NCI-H2107 (cell line): ENCODE results near the gene GDF11.

Experiments used
- DNase-seq: peaks from one replicate; lab custom pipeline; 2025; lab: John Stamatoyannopoulos, UW

GDF11 gene

DNA sequence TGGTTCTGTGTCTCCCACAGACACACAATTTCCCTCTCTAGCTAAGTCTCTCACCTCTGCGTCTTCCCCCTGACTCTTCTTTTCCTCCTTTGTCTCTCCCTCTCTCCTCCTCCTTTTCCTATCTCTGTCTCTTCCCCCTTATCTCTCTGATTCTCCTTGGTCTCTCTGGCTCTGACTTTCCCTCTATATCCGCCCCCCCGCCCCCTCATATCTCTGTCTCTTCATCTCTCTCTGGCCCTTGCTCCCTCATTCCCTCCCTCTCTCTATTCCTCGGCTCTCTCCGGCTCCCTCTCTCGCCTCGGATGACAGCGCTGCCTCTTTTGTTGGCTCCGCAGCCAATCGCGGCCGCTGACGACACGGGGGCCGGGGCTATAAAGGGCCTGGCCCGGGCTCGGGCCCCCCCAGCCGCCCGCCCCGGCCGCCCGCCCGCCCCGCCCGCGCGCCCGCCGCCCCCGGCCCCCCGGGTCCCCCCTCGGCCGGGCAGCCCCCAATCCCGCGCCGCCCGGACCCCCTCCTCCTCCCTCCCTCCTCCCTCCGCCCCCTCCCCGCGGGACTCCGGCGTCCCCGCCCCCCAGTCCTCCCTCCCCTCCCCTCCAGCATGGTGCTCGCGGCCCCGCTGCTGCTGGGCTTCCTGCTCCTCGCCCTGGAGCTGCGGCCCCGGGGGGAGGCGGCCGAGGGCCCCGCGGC lies at the start of gene GDF11:
Gene GDF11 (plus strand): TSS at position 404 of the 687 bp plus-strand sequence. CDS start 195 bp downstream, at position 599.
- DNase-seq = peak; percentile 78

DNA sequence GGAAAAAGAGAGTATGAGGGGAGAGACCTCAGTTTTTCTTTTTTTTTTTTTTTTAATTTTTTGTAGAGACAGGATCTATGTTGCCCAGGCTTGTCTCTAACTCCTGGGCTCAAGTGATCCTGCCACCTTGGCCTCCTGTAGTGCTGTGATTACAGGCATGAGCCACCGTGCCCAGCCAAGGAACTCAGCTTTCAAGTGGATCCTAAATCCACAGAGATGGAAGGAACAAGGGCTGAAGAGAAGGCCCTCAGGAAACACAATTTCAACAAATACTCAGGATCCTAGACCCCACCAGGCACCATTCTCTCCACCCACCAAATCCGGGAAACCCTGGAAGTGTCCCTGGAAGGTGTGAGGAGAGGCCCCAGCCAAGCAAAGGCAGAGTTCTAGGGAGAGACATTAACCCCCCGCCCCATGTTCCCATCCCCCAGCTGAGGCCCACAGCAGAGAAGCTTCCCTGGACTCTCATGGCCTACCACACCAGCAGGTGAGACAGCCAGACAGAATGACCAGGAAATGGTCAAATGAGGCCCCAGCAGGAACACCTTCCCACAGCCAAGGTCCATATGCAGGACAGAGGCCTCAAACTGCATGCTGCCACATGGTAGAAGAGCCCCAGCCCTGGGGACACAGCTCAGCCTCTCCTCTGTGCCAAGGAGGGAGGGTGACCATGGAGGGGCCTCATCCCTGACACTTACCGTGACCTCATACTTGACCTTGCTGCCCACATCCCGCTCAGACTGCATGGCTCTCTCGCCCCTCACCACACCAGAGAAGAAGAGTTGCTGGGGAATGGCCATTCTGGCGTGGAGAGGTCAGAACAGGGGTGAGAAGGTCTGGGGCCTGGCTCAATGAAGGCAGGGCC lies 49.4 kb upstream of the GDF11 start:
- DNase-seq = no peak

DNA sequence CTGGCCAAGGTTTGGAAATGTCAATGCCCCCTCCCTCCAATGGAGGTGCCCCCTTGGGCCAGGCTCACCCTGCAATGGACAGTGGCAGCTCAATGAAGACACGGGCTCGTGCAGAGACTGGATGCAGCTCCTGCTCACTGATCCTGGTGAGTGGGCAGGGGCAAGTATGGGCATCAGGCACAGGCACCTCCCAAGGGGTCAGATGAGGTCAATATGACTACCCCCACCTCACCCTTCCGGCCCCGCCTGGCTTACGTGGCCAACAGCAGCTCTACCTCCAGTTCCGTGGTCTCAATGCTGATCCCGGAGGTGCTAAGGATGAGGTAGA lies 48.8 kb upstream of the GDF11 start:
- DNase-seq = no peak

DNA sequence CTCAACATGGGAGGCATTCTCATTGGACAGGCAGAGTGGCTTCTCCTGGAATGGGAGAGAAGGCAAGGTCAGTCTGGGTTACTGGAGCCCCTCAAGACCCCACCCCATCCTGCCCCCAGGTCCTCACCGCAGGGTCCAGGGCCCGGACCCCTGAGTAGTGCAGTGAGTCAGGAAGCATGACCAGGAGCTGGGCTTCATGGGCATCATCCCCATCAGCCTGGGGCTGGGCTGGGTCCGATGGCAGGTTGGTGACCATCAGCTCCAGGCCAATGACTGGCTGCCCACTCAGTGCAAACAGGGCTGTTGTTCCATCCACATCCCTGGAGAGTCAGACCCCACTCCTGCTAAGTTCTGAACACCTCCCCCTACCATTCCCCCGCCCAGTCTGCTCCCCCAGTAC lies 48.3 kb upstream of the GDF11 start:
- no peak for DNase-seq

DNA sequence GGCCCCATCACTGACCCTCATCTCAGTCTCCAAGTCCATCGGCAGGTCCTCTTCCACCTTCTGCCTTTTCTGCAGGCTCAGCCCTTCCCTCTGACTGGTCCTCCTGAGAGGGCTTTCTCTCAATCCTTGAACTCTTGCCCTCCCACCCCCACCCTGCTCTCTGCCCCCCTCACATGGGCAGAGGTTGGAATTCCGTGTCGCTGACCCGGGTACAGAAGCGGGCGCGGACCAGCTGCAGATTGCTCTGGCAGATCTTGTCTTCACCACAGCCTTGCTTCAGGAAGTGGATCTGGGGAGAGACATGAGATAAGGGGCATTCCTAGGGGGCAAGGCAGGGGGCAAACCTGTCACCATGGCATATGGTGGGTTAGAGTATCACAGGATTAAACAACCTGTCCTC lies 47.6 kb upstream of the GDF11 start:
- no peak for DNase-seq

DNA sequence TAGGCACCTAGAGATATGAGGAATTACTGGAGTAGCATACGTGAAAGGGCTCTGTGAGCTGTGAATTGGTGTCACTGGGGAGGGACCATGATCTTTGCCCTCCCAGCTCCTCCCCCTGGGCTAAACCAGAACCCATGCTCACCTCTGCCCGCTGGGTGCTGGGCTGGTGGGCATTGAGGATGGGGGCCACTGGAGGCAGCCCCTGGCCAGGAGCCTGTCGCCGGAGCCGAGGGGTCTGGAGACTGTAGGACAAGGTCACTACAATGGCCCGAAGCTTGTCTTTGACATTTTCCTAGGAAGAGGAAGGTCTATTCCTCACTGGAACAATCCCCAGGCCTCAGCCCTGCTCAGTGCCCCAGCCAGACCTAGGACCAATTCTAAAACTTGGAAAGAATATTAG lies 46.8 kb upstream of the GDF11 start:
- no peak for DNase-seq

DNA sequence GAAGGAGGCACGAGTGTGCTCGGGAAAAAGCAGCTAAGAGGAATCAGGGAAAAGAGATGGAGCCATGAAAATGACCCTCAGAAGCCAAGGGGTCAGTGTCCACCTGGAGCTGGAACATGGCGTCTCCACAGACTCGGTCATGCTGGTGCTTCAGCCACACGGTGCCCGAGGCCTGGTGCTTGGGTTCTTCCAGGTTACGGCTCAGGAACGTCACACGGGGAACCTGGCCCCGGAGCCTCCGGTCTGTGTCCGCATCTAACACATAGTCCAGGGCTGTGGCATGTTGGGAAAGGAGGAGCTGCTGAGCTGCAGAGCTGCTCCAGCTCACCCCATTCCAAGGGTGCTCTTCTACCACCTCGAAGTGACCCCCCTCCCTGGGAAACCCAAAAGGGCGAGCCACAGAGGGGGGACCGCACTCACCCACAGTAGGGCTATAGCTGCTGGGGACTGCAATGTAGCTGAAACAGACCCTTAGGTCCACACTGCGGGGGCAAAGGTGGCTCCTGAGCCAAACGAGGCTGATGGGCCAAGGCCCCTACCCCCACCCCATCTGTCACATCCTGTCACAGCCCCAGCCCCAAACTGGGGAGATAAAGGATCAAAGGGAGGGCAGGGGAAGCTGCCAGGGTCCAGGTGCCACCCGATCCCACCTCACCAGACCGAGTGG lies 46.0 kb upstream of the GDF11 start:
- DNase-seq = no peak

DNA sequence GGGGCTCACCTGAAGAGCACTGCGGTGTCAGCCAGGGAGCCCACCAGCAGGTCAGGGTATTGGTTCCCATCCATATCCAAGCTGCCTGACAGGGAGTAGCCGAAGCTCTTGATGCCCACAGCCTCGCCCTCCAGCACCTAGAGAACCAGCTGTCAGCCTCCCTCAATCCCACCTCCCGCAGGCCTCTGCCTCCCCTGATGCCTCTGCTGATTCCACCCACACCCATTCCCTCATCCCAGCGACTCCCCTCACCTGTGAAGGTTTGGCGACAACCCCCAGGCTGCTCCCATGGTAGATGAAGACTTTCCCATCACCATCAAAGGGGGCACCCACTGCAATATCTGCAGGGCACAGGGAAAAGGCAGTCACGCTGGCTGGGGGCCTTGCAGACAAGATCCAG lies 45.2 kb upstream of the GDF11 start:
- DNase-seq = no peak

DNA sequence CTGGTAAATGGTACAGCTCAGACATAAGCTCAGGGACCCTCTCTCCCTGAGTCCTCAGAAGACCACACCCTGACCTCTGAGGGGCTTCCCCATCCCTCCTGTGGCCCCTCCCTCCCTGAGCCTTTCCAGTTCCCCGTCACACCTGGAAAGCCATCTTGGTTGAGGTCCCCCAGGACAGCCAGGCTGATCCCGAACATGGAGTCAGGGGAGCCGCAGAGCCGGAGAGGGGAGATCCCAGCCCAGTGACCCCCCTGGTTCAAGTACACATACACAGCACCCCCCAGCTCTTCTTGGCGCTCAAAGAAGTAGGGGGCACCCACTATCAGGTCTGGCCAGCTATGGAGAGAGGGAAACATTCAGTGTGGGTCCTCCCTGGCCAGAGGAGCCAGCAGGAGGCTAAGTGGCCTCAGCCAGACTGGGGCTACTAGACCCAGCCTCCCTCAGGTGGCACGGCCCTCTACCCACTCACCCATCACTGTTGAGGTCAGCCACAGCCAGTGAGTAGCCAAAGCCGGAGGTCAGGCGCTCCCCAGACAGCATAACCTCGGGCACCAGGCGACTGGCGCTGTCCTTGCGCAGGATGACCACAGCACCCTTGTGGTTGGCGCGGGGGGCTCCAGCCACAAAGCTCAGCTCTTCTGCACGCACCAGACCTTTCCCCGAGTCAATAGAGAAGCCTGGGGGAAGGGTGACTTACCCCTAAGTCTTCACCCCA lies 44.5 kb upstream of the GDF11 start:
- no peak for DNase-seq

DNA sequence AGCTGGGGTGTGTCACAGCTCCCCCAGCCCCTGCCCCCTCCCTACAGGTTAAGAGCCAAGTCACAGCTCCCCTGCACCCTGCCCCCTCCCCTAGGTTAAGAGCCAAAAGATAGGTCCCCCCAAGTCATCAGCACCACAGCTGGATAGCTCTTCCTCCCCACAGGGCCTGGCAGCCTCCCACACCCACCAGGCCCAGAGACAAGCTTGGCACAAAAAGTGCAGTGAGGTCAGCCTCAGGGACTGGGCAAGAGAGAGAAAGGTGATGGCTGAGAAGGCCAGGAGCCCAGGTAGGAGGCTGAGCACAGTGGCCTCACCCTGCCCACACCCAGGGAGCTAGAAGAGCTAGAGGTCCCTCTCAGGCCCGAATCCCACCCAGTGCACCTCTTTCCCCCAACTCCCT lies 44.0 kb upstream of the GDF11 start:
- no peak for DNase-seq

DNA sequence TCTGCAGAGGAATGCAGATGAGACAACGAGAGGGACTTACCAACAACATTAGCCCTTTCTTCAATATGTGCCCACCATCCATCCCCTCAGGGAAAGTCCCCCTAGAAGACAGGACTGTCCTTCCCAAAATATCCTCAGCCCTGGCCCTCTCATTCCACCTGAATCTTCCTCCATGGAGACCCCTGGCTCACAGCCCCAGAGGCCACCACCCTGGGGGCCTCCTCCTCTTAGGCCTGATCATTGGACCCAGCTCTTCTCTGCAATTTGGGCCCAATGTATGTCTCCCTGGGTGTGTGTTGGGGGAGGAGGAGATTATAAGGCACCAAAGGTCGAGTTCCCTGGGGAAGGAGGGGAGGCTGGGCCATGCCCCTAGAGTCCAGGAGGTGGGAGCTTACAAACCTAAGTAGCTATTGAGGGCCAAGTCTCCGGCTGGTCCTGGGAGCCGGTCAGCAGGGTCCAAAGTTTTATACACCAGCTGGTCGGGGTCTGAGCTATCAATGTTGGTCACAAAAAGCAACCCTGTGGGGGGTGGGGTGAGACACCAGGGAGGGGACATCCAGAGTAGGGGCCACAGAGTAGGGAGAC lies 43.4 kb upstream of the GDF11 start:
- DNase-seq = no peak

DNA sequence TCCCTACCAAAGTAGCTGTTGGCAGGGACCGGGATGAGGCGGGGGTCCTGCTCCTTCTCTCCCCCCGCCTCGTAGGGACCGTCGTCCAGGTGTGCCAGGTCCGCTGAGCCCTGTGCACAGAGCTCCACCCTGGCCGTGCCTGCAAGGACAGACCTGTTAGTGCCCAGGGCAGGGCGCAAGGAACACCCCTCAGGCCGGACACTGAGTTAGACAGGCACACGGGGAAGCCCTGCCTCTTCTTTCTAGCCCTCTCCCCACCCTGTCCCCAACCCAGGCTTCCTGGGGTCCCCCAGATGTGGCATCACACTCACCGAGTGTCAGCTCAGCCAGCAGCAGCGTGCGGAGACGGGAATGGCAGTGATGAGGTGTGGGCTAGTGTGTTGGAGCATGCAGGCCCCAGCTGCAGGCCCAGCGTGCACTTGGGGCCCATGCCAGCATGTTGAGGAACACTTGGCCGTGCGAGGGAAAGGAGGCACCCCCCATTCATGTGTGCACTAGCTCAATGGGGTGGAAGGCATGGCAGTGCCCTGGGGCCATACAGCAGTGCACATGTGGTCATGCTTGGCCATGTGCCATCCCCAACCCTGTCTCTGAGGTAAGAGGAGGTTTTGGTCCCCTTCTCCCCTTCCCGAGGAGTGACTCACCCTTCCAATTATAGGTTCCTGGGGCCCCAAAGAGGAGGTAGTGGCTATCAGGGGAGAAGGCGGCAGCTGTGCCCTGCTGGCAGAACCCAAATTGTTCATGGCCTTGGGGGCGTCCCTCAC lies 42.5 kb upstream of the GDF11 start:
- no peak for DNase-seq

DNA sequence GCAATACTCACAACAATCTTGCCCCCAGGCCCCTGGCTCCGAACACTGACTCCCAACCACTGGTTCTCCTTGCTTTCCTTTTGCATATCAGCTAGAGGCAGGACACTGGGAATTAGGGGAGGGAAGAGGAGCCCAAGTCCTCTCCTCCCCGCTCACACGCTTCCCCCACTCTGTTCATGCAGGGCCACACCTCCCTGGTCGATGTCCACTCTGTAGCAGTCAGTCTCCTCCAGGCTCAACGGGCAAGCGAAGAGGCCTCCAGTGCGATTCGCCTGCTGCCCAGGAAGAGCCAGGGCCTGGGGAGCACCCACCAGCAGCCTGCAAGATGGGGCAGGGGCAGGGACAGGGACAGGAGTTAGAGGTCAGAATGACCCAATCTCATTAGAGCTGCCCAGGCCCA lies 40.1 kb upstream of the GDF11 start:
- DNase-seq = no peak

DNA sequence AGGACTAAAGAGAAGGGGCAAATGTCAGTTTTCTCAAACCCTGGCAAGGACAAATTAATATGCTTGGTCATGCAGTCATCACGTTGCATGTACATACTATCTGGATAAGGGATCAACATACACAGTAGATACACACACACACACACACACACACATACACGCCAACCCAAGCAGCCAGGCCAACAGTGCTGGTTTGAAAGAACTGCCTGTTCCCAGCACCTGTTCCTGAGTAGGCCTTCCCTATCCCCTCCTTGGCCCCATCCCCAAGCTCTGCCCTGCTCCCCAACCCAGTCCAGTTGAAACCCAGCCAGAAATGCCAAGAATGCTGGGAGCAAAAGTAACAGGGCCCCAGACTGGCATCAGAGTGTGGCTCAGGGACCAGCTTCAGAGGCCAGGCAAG lies 39.6 kb upstream of the GDF11 start:
- DNase-seq = no peak

DNA sequence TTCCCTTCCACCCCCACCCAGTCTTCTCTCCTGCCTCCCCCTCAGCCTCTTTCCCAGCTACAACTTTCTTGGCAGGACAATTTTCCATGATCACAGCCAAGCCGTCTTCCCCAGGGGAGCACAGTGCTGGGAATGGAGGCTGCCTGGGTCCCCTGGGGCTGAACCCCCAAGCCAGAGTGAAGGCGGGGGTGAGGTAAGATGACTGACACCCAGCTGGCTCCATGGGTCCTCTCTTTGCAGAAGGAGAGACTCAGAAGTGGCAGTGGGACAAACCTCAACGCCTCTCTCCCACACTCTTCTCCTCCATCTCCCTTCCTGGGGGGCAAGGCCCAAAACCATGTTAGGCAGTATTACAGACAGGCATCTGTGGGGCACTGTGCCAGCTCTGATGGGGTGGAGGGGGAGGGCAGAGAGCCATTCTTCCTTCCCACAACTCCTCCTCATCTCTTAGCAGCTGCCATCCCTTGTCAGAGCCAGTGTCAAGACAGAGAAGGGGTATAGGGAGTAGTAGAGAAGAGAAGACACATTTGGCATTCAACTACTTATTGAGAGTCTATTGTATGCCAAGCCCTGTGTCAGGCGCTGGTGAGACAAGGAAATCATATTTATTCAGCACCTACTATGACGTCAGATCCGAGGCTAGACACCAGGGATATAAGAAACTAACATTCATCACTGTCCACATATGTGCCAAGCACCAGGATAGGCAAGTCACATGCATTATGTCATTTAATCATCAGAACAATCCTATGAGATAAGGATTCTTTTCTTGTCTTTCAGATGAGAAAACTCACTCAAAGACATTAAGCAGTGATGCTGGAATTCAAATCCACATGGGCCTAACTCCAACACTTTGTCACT lies 38.8 kb upstream of the GDF11 start:
- DNase-seq = no peak

DNA sequence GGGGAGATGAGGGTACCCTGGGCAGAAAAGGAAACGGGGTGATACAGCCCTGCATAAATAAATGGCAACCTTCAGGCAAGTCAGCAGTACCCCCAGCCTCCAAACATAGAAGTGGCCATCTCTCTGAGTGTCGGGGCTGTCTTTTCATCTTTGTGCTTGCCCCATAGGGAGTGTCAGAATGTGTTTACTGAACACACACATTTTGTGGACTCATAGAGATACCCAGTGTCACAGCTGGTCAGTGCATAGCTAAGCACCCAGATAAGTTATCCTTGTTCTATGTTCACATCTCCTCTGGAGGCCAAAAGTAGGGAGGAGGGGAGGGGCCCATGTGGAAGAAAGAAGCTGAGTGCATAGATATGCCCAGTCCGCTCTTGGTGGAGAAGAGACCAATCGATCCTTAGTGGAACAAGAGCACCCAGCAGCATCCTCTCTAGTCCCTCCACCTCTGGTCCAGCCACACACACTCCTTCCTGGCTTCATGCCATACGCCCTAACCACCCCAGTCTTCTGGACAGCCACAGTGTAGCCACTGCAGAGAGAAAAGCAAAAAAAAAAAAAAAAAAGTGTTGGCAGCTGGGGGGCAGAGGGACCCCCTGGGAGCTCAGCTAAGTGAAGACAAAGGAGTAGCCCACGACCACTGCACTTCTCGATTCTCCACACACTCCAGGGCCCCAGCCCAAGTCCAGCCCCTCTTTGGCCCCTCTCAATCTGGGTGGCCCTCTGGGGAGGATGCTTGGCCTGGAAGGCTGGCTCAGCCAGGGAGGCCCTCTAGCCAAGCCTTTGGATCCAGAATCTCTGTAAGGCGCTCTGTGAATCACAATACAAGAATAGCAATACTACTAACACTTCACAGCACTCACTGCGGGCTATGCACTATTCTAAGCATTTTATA lies 37.9 kb upstream of the GDF11 start:
- no peak for DNase-seq

DNA sequence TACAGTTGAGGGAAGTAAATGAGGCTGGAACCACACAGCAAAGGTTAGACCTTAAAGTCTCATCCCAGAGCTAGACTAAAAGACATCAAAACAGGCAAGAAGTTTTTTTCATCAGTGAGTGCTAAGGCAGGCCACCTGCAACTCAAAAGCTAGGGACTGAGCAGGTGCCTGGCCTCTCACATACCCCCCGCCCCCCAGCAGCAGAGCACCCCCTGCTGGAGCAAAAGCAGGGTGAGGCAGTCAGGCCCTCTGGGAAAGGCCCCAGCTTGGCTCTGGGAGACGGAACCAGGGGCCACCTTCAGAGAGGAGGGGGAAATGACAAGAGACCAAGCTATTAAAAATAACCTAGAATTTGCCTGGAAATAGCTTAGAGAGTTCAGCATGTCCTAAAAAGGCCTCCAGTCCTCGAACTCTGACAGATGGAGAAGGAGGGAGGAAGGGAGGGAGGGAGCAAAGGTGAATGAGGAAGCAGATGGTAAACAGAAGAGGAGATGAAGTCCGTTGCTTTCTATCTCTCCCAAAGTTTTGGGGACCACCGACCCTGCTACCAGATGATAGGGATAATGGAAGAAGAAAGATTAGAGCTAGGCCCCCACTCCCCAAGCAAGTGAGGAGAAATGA lies 37.0 kb upstream of the GDF11 start:
- DNase-seq = no peak

DNA sequence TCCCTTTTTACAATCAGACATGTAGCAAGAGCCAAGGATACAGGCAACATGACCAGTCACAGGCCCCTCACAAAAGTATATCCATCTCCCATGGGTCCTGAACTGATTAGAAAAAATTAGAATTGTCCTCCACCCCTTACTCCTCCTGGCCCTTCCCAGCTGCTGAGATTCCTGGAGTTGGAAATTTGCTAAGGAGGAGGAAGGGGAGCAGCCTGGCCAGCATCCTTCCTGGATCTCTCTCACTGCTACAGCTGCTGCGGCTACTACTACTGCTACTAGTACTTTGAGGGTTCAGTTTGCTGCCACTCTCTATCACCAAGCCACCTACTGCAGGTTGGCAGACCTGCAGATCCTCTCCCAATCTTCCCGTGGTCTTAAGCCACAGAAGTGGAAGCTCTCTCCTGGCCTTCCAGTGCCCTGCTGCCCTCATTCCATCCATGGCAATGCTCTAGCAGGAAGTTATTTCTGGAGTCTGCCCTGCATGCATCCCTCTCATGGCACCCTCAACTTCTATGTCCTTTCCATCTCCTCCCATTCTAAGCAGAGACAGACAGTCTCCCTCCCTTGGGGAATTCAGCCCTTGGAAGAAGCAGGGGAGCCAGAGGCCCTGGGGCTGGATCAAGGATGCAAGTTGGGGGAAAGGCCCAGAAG lies 36.2 kb upstream of the GDF11 start:
- DNase-seq = no peak
